Occipital lobe (tissue), 2 donors: ENCODE data around the gene ACOD1. TPM values are rescaled to one million over a fixed set of nuclear protein-coding genes. Genes with fewer than 3 reads are reported as not detected.

Experiments
- DNase-seq: peaks from one replicate; lab custom pipeline; 2025; lab: John Stamatoyannopoulos, UW
- total RNA-seq: library from RNA; depleted of rRNA; stranded (reverse); fragments of >200 nt; gene quantifications from one replicate; pipeline ENCODE4 v1.2.3, GENCODE V29; 2014

ACOD1 gene
- total RNA-seq, 1 donor from 2014 or later: not detected

DNA sequence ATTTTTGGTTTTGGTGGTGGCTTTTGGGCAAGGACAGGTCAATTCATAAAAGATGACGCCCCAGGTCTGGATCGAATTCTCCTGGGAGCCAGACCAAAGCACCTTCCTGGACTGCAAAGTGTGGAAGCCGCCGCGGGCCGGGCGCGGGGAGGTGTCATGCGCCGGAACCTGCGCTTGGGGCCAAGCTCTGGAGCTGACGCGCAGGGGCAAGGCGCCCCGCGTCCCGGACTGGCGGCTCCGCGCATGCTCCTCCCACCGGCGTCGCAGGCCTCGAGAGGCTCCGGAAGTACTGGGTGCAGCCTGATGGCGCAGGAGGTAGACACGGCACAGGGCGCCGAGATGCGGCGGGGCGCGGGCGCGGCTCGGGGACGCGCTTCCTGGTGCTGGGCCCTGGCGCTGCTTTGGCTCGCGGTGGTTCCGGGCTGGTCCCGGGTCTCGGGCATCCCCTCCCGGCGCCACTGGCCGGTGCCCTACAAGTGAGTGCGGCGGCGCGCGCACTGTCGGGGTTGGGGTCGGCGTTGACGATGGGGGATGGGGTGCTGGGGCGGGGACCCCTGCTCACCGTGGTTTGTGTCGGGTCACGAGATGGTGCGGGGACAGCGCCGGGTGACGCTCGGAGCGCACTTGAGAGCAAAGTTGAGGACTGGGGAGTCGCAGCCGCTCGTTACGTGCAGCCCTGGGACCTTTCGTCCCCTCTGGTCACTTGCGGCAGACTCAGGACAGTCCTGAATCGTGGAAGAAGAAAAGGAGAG lies 43.7 kb downstream of the ACOD1 start, which contains the start of gene CLN5:
CLN5 (plus strand) TSS at position 286 of the 752 bp plus-strand sequence; CDS start at position 304, 18 bp downstream.
- peak; percentile 87 for DNase-seq

DNA sequence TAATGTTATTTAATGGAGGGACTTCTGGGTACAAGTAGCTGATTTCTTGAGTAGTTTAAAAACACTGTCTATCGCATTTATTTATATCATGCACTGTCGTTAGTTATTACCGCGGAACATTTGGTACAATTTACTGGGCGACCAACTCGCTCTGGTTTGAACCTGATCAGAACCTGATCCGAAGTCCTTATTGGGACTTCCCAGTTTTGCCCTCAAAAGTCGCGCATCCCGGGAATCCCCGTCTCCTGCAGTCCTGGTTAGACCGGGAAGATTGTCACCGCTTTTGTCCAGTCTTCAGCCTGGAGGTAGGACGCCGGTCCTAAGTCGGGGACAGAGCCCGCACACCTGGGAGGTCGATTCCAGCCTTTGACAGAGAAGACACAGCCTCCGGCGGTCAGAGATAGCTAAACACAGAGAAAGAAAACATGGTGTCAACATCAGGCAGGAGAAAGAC lies 44.3 kb downstream of the ACOD1 start:
- DNase-seq: peak; percentile 12

- DNase-seq: no peak
Observed at GRCh38 chr13:76993021-76993420, 44.7 kb downstream of the ACOD1 start.

GRCh38 chr13:76993473-76993872 lies 45.2 kb downstream of the ACOD1 start:
- no peak for DNase-seq

DNA sequence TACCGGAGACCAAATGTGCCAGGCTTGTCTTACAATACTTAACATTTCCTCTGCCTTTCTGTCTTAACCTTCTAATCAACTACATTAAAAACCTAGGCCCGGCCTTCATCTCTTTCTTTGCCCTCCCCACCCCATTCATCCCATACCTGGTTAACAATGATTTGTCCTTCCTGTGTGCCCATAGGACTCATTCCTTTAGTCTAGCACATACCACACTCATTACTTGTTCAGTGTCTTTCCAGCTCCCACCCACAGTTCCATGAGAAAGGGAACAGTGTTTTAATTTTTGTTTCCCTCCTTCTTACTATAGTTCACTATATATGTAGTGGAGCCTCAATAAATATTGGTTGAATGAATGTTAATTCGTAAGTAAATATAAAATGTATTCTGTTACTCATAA lies 46.0 kb downstream of the ACOD1 start:
- no peak for DNase-seq

GRCh38 chr13:77000475-77000874 lies 52.2 kb downstream of the ACOD1 start:
- DNase-seq: no peak

DNA sequence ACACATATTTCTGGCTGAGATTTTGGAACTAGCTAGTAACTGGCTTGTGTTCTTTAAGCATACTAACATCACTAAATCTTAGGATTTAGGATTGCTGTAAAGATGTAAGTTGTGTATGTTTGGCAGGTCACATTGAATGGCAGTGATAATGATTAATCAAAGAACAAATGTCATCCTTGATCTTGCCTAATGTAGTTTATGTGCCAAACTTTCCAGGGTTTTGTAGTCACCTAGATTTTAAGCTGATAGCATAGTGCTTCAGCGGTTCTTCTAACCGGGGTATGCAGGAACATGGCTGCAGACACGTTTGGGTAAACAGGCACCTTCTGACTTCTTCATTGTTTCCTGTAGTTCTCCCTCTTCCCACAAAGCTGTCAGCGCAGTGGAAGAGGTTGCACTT lies 53.2 kb downstream of the ACOD1 start:
- no peak for DNase-seq

DNA sequence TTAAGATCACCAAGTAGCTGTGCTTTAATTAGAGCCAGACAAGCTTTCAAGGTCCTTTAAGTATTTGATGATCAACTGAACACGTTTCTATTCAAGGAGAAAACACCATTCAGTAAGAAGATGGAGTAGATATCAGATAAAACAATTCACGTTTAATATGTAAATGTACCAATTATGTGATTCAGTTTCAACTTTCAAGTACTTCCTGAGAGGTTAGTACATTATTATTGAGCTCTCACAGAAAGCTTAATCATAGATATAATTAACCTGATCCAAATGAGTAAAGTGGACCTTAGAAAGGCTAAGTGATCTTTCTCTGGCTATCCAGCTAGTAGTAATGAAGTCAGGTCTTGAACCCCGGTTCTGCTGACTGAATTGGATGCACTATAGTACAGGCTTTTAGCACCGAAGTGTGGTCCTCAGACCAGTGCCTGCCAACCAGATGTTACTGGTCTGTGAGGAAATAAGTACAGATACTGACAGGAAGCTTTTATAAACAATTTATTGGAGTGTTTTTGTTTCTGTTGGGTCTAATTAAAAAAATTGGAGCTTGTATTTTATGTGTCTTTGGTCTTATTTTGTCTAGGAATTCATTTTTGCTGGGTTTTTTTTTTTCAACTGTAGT lies 53.8 kb downstream of the ACOD1 start:
- no peak for DNase-seq

GRCh38 chr13:77002590-77003190 lies 54.4 kb downstream of the ACOD1 start:
- DNase-seq: no peak

Other genes starting within 250 kb of the ACOD1 start
- 170 TPM for gene KCTD12, start 62.1 kb upstream of the ACOD1 start, total RNA-seq
- 27.8 TPM for gene CLN5, start 43.6 kb downstream of the ACOD1 start, total RNA-seq
- gene FBXL3, start 78.6 kb downstream of the ACOD1 start, total RNA-seq: 140 TPM